Hypothalamus (tissue), 51 donors: ENCODE measurements around the gene TTC13.
"Not testable (repeated sequence)": the region's sequence is repeated elsewhere in the genome, so short reads cannot be mapped to it uniquely, and the experiment has no call there.

Experiments used
- DNase-seq, 51 donors: peaks; one replicate each; lab custom pipeline; 2025; lab: John Stamatoyannopoulos, UW

TTC13 gene

GRCh38 chr1:230992100-230992774 is 13.6 kb upstream of the TTC13 start:
- peak in 2 of 51 donors; percentile 2 to 8 for DNase-seq

- no peak for DNase-seq
These were observed 8.8 kb upstream of the TTC13 start for GRCh38 chr1:230987448-230987847.

DNA sequence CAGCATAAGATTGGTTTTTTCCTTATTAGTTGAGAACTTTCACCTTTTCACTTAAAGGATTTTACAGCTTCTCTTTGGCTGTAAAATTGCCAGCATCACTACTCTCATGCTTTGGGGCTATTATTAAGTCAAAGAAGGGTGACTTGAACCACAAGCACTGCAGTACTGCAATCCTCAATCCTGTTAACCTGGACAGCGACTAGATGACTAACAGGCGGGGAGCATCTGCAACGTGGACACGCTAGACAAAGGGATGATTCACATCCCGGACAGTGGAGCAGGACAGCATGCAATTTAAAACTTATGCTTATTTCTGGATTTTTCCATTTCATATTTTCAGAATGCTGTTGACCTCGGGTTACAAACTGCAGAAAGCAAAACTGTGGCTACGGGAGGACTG is 8.3 kb upstream of the TTC13 start:
- peak in 3 of 51 donors; percentile 1 to 3 (median 2) for DNase-seq

DNA sequence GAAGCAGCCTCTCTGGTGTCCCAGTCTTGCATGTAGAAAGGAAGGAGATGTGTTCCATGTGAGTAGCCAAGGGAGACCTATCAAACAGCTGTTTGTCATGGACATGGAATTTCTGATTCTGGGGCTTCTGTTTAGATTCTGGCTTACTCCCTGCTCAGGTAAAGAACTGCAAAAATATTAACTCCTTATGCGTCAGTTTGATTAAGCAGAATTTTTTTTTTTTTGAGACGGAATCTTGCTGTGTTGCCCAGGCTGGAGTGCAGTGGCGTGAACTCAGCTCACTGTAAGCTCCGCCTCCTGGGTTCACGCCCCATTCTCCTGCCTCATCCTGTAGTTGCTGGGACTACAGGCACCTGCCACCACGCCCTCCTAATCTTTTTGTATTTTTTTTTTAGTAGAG is 7.0 kb upstream of the TTC13 start:
- DNase-seq = no peak

GRCh38 chr1:230984622-230985515 is 6.2 kb upstream of the TTC13 start:
- DNase-seq = not testable (repeated sequence)

DNA sequence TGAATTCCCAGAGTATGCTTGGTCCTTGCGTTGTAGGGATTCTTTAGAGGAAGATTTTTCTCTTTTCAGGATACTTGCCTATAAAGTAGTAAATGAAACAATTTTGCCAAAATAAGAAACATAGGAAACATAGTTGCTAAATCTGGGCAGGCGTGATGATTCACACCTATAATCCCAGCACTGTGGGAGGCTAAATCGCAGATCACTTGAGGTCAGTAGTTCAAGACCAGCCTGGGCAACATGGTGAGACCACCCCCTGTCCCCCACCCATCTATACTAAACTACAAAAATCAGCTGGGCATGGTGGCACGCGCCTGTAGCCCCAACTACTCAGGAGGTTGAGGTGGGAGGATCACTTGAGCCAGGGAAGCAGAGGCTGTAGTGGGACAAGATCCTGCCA is 5.2 kb upstream of the TTC13 start:
- no peak for DNase-seq

DNA sequence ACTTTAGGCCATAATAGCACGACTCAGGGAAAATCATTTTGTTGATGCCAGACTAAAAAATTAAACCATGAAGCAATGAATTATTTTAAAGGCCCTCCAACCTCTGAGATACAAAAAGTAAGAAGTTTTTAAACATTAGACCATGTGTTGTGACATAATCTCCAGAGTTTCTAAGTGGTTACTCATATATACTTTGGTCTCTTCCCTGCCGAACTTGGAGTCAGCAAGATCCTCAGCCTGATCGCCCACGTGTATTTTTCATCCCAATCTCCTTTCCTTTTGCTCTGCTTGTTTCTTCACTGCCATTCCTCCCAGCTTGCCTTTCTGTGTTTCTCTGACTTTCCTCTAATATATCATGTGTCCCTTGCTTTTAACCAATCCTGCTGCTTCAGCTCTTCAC is 4.0 kb upstream of the TTC13 start:
- DNase-seq = no peak

DNA sequence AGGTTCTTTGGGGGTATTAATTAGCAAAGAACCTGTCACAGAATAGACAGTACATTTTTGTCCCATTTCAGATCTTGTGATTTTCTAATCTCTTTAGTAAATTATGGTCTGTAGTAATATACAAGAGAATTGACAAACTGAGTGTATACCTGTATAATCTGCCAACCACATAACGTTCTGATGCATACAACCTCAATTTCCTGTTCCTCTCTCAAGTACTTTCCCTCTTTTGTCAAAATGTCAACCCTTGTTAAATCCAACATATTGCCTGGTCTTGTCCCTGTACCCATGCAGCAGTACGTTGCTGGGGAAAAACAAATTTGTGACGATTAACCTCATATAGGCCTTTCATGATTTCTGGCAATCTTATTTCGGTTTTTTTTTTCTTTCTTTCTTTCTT is 1.3 kb upstream of the TTC13 start:
- DNase-seq = no peak

- no peak for DNase-seq
These were observed 692 bp upstream of the TTC13 start for GRCh38 chr1:230979389-230979716.

DNA sequence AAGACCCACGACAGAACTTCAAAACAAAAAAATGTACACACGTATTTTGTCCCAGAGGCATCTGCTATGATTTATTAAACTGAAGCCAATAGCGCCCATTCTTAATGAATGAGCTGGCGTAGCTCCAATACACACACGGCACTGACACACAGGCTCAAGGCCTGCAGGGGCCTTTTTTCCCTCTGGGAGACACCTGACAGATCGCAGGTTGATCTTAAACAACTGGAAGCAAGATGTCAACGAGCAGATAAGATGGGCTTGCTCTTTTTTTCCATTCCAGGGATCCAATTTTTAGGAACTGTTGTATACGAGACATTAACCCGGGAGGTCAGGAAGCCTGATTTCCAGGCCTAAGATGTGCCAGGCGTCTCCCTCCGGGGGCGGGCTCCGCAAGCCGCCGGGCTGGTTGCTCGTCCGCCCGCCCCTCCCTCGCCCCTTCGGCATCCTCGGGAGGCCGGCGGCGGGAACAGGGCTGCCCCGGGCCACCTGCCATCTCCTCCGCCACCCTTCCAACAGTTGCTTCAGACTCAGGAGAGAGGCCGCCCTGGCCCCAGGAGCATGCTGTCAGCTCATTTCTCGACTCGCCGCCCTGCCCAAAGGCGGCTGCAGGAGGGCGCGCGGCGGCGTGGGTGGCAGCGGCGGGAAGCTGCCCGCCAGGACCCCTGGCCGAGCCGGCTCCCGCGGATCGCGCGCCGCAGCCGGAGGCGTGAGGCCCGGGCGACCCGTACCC is 735 bp downstream of the TTC13 start:
- DNase-seq = peak in 23 of 51 donors; percentile 2 to 61 (median 26)

DNA sequence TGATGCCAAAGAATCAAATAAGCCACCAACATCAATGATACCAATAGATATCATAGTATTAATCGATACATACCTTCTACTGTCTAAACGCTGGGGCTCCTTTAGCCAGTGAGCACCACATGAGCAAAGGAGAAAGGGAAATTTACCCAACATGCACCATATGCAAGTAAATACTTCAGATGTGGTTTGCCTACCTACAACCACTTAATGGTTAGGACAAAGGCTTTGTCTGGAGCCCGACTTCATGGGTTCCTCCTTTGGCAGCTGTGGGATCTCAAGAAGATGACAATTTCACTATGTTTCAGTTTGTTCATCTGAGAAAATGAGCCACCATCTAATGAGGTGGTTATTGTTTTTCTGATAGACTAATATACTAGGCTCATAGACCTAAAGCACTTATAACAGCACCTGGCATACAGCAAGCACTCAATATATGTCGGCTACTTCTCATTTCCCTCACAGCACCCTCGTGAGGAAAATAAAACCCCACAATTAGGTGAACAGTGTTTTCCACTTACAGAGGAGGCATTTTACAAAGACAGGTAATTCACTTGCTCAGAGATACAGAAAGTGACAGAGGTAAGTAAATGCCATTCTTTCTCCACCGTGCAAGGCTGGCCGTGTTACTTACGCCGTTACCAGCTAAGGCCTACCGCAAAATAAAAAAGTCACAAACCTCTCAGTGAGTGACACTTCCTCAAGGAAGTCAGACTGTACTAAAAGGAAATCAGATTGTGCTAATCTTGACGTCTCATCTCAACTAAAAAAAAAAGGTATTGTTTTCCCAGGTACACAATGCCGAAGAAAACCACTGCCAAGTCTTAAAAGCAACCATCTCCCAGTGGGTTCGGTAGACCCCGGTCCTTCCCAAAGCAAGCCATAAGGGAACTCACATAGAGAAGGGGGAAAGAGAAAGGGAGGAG is 1.6 kb downstream of the TTC13 start:
- DNase-seq = peak in 1 of 51 donors; percentile 6

DNA sequence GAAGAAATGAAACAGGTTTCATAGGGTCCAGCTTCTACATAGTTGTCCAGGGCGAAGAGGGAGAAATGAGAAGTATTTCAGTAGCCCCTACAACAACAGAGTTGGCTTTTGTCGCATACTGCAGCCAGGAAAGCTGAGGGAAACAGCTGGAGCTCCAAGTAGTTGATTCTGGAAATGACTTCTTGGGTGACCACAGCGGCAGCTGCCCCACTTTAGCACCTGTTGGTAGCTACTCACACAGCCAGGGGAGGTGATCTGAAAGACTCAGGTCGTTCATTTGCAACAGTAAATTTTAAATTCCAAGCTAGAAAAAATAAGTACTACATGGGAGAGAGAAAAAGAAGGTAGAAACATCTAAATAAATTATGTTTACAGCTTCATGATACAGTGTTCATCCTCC is 2.3 kb downstream of the TTC13 start:
- DNase-seq = no peak

DNA sequence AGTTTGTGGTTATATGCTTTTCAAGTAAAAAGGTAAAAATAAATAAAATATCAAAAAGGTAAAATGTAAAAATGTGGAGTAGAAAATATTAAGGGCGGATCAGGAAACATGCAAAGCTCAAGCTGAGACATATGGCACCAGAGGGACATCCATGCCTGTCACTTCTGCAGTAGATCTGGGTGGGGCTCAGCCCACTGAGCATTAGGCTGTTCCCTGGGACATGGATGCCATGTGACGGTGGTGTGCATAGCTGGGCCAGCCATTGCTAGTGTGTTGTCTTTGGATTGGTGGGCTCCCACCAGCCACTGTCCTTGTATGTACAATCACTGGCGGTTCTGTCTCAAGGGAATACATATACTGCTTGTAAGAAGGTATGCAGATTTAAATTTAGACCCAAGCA is 3.0 kb downstream of the TTC13 start:
- no peak for DNase-seq

GRCh38 chr1:230972855-230973271 is 5.8 kb downstream of the TTC13 start:
- DNase-seq = no peak

DNA sequence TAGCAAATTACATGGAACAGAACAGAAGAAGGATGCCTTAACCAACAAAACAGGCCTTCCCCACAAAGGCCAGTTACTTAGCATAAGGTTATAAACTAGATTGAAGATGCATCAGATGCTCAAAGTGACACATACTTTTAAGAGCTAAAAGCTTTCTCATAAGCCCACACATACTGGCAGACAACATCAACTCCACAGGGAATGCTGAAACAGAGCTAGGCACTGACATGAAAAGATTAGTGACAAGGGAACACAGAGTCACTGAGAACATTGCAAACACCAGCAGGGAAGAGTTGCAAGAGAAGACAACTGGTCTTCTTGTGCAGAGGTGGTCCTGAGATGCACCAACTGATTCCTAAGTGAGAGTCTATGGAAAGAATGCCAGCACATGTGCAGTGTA is 6.9 kb downstream of the TTC13 start:
- DNase-seq = peak in 1 of 51 donors; percentile 12

DNA sequence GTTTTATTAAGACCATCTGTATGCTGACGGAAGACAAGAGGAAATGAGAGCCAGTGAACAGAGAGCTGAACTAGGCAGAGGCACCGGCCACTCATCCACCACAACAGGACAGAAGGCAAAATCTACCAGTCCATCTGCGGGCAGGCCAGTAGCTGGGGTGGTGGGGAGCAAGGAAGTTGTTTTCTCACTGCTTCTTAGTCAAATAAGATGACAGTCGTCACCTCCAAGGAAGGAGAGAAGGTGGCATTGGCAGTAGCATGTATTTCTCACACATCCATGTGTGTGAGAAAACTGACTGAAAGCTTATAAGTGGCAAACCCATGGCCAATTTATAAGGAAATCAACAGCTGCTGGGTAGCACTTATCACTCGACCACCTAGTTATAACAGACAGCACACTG is 8.2 kb downstream of the TTC13 start:
- DNase-seq = no peak

- DNase-seq = no peak
These were observed 12.2 kb downstream of the TTC13 start for GRCh38 chr1:230966358-230966873.

GRCh38 chr1:230965535-230965934 is 13.1 kb downstream of the TTC13 start:
- no peak for DNase-seq

- no peak for DNase-seq
These were observed 13.8 kb downstream of the TTC13 start for GRCh38 chr1:230964896-230965295.

DNA sequence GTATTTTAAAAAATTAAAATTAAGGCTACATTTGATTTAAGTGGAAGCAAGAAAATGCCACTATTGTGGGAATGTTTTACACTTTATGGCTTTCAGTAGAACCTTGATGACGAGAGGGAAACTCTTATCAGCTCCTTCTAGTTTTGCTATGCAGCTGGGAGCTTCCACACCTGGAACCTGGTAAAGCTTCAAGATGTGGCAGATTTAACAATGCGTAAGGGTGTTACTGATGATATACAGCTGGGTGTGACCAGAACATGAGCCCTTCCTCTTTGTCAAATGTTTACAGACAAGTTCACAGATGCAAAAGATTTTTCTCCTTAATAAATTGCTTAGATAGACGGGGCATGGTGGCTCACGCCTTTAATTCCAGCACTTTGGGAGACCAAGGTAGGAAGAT is 20.3 kb downstream of the TTC13 start:
- DNase-seq = no peak
